ENCODE data around the gene CLSTN2. TPM values are rescaled to one million over a fixed set of nuclear protein-coding genes. Genes with fewer than 3 reads are reported as not detected.

Gene CLSTN2
- polyA plus RNA-seq, 3 donors, result not detected

GRCh38 chr3:140597792-140598191, 662.8 kb downstream of the CLSTN2 start:
- H3K4me3 Mint-ChIP-seq, result no peak overlapping the region
- H3K4me2 ChIP-seq (replicated peaks; ENCODE audit: extremely low read depth, low read length, poor library complexity, severe bottlenecking), result no peak overlapping the region
- H3K36me3 ChIP-seq (replicated peaks in 1 of 2; ENCODE audit: control insufficient read depth in 1 of 2, insufficient read depth in 2 of 2, low read length in 2 of 2), result no peaks in the 10 kb centered on the region
- H3K27ac Mint-ChIP-seq, result no peak overlapping the region
- no peaks in the 10 kb centered on the region for H3K27me3 ChIP-seq (ENCODE audit: control insufficient read depth in 2 of 2, insufficient read depth in 2 of 2, low read length in 2 of 2)
- no peak overlapping the region for H2AFZ ChIP-seq (ENCODE audit: insufficient read depth, low read depth, low read length, poor library complexity, severe bottlenecking)
- no peaks in the 10 kb centered on the region for H3K36me3 Mint-ChIP-seq
- no peak for DNase-seq
- H3K27me3 Mint-ChIP-seq (ENCODE audit: low read depth in 3 of 3), result peaks cover under 1 to 4% (median 3%) of the 10 kb centered on the region in 3 donors
- intact Hi-C loops (cut with micrococcal nuclease), result no loop called here
- TF ChIP-seq CTCF (IDR thresholded peaks at IDR 0.05), result no peak
- H4K20me1 ChIP-seq (ENCODE audit: insufficient read depth, low read length), result no peaks in the 10 kb centered on the region
- H3K4me3 ChIP-seq (replicated peaks in 1 of 3; ENCODE audit: low read depth in 2 of 3, low read length in 3 of 3), result no peak overlapping the region
- H3K4me1 ChIP-seq (ENCODE audit: control insufficient read depth in 1 of 2, insufficient read depth in 2 of 2, low read length in 2 of 2), result no peaks in the 10 kb centered on the region
- WGBS (ENCODE audit: insufficient coverage), result no CpG with 5 or more reads among the region's 2 CpGs
- H3K79me2 ChIP-seq (ENCODE audit: insufficient read depth, low read length), result no peaks in the 10 kb centered on the region
- no peaks in the 10 kb centered on the region for H3K4me1 Mint-ChIP-seq
- H3K9me3 ChIP-seq (replicated peaks in 1 of 2; ENCODE audit: control insufficient read depth in 1 of 2, insufficient read depth in 1 of 2, low read length in 2 of 2), result no peaks in the 10 kb centered on the region
- H3K9ac ChIP-seq (ENCODE audit: insufficient read depth, low read length, poor library complexity, severe bottlenecking), result no peak overlapping the region
- H3K9me3 Mint-ChIP-seq, result no peaks in the 10 kb centered on the region
- H3K27ac ChIP-seq (ENCODE audit: low read depth in 1 of 2, low read length in 2 of 2), result no peak overlapping the region

GRCh38 chr3:140599009-140599408, 664.0 kb downstream of the CLSTN2 start:
- H3K4me3 Mint-ChIP-seq, result no peak overlapping the region

More at GRCh38 chr3:140599009-140599408, 664.0 kb downstream of the CLSTN2 start:
- Histone ChIP-seq H3K4me3 (replicated peaks in 1 of 3; ENCODE audit: low read depth in 2 of 3, low read length in 3 of 3) (no peak overlapping the region), H3K4me2 (replicated peaks; ENCODE audit: extremely low read depth, low read length, poor library complexity, severe bottlenecking) (no peak overlapping the region), H3K79me2 (ENCODE audit: insufficient read depth, low read length) (no peaks in the 10 kb centered on the region), H4K20me1 (ENCODE audit: insufficient read depth, low read length) (no peaks in the 10 kb centered on the region), H2AFZ (ENCODE audit: insufficient read depth, low read depth, low read length, poor library complexity, severe bottlenecking) (no peak overlapping the region), H3K9ac (ENCODE audit: insufficient read depth, low read length, poor library complexity, severe bottlenecking) (no peak overlapping the region), H3K4me1 (ENCODE audit: control insufficient read depth in 1 of 2, insufficient read depth in 2 of 2, low read length in 2 of 2) (no peaks in the 10 kb centered on the region), H3K36me3 (replicated peaks in 1 of 2; ENCODE audit: control insufficient read depth in 1 of 2, insufficient read depth in 2 of 2, low read length in 2 of 2) (no peaks in the 10 kb centered on the region), H3K9me3 (replicated peaks in 1 of 2; ENCODE audit: control insufficient read depth in 1 of 2, insufficient read depth in 1 of 2, low read length in 2 of 2) (no peaks in the 10 kb centered on the region), H3K27ac (ENCODE audit: low read depth in 1 of 2, low read length in 2 of 2) (no peak overlapping the region), H3K27me3 (ENCODE audit: control insufficient read depth in 2 of 2, insufficient read depth in 2 of 2, low read length in 2 of 2) (no peaks in the 10 kb centered on the region)
- DNase-seq, result no peak
- Mint-ChIP-seq H3K27me3 (ENCODE audit: low read depth in 3 of 3) (peaks cover 0 to 3% (median 2%) of the 10 kb centered on the region in 3 donors), H3K4me1 (no peaks in the 10 kb centered on the region), H3K9me3 (no peaks in the 10 kb centered on the region), H3K36me3 (no peaks in the 10 kb centered on the region), H3K27ac (no peak overlapping the region)
- no peak for TF ChIP-seq CTCF (IDR thresholded peaks at IDR 0.05)
- intact Hi-C loops (cut with micrococcal nuclease), result no loop called here
